ENCODE data around the gene TTLL12.

TTLL12 gene

GRCh38 chr22:43213051-43213450 is 26.1 kb upstream of the TTLL12 start:
- DNase-seq = no peak

GRCh38 chr22:43212434-43212952 is 25.6 kb upstream of the TTLL12 start:
- DNase-seq = no peak

- no peak for DNase-seq
These were observed 25.1 kb upstream of the TTLL12 start for GRCh38 chr22:43211941-43212433.

GRCh38 chr22:43210631-43211515 is 23.9 kb upstream of the TTLL12 start:
- no peak for DNase-seq

- no peak for DNase-seq
These were observed 23.0 kb upstream of the TTLL12 start for GRCh38 chr22:43209971-43210370.

- no peak for DNase-seq
These were observed 22.6 kb upstream of the TTLL12 start for GRCh38 chr22:43209523-43209890.

GRCh38 chr22:43208703-43209522 is 22.0 kb upstream of the TTLL12 start:
- DNase-seq = no peak

- no peak for DNase-seq
These were observed 21.1 kb upstream of the TTLL12 start for GRCh38 chr22:43207849-43208702.

- DNase-seq = no peak
These were observed 20.5 kb upstream of the TTLL12 start for GRCh38 chr22:43207386-43207785.

- no peak for DNase-seq
These were observed 19.7 kb upstream of the TTLL12 start for GRCh38 chr22:43206509-43207161.

GRCh38 chr22:43205748-43206508 is 19.0 kb upstream of the TTLL12 start:
- DNase-seq = no peak

- DNase-seq = no peak
These were observed 18.3 kb upstream of the TTLL12 start for GRCh38 chr22:43205261-43205691.

- DNase-seq = no peak
These were observed 16.6 kb upstream of the TTLL12 start for GRCh38 chr22:43203471-43203981.

- DNase-seq = no peak
These were observed 15.9 kb upstream of the TTLL12 start for GRCh38 chr22:43202756-43203410.

GRCh38 chr22:43202326-43202725 is 15.4 kb upstream of the TTLL12 start:
- DNase-seq = no peak

GRCh38 chr22:43201486-43202219 is 14.7 kb upstream of the TTLL12 start:
- no peak for DNase-seq

- no peak for DNase-seq
These were observed 13.6 kb upstream of the TTLL12 start for GRCh38 chr22:43200555-43200954.

- DNase-seq = no peak
These were observed 13.1 kb upstream of the TTLL12 start for GRCh38 chr22:43200031-43200430.

- no peak for DNase-seq
These were observed 12.6 kb upstream of the TTLL12 start for GRCh38 chr22:43199541-43199940.

- DNase-seq = no peak
These were observed 12.0 kb upstream of the TTLL12 start for GRCh38 chr22:43198936-43199335.
